SU-DHL-6 (cell line): ENCODE data around the gene MYLK.

Source experiments
- H2AFZ ChIP-seq: fragments of 200-600 bp; sonication (generic); 2 replicates; pipeline ENCODE4 v1.6.1; 2014; ENCODE audit warnings: low read depth, mild to moderate bottlenecking, moderate library complexity, mixed read lengths, antibody characterized with exemption, low read length; ENCODE audit not compliant: severe bottlenecking
- H3F3A ChIP-seq: fragments of 200-600 bp; shearing (Covaris generic); 2 replicates; pipeline ENCODE4 v1.6.0; 2016; ENCODE audit warnings: antibody characterized with exemption, mild to moderate bottlenecking; ENCODE audit not compliant: insufficient read depth
- H3K27ac ChIP-seq: fragments of 200-600 bp; sonication (generic); 2 replicates; pipeline ENCODE4 v1.5.1; 2016; ENCODE audit warnings: low read depth, mild to moderate bottlenecking, low read length, moderate library complexity, mixed read lengths
- H3K27me3 ChIP-seq: fragments of 200-600 bp; sonication (generic), shearing (Covaris generic); 2 replicates; pipeline ENCODE4 v1.6.0; 2014; ENCODE audit warnings: mild to moderate bottlenecking, low read length
- H3K36me3 ChIP-seq: fragments of 200-600 bp; sonication (generic); 2 replicates; pipeline ENCODE4 v1.6.1; 2014; ENCODE audit warnings: mild to moderate bottlenecking, low read length, mixed read lengths
- H3K4me2 ChIP-seq: fragments of 300-600, 200-600 bp; shearing (Covaris generic), sonication (generic); 2 replicates; pipeline ENCODE4 v1.6.0; 2014; ENCODE audit warnings: low read length, low read depth, mild to moderate bottlenecking; ENCODE audit not compliant: poor library complexity, severe bottlenecking
- H3K4me3 ChIP-seq: fragments of 200-600 bp; sonication (generic); 2 replicates; pipeline ENCODE4 v1.5.1; 2014; ENCODE audit warnings: antibody characterized with exemption, low read length, mild to moderate bottlenecking, mixed read lengths; ENCODE audit not compliant: insufficient read depth, poor library complexity, severe bottlenecking
- H3K79me2 ChIP-seq: fragments of 200-600 bp; sonication (generic); 2 replicates; pipeline ENCODE4 v1.6.1; 2014; ENCODE audit warnings: mild to moderate bottlenecking, low read length, moderate library complexity; ENCODE audit not compliant: insufficient read depth
- H3K9ac ChIP-seq: fragments of 200-600 bp; sonication (generic); 2 replicates; pipeline ENCODE4 v1.7.0; 2014; ENCODE audit warnings: mild to moderate bottlenecking, low read length
- H3K9me2 ChIP-seq: fragments of 200-600 bp; sonication (generic); replicated peaks from 2 replicates; pipeline ENCODE4 v1.6.1; 2014; ENCODE audit warnings: low read length; ENCODE audit not compliant: insufficient read depth
- H3K9me3 ChIP-seq: fragments of 200-600 bp; sonication (generic); 2 replicates; pipeline ENCODE4 v1.6.1; 2014; ENCODE audit warnings: low read length, mixed read lengths; ENCODE audit not compliant: insufficient read depth
- H4K20me1 ChIP-seq: fragments of 200-600 bp; sonication (generic); 2 replicates; pipeline ENCODE4 v1.6.1; 2014; ENCODE audit warnings: low read depth, mild to moderate bottlenecking, antibody characterized with exemption, low read length, moderate library complexity, mixed read lengths
- CTCF ChIP-seq: fragments of 200-600 bp; sonication (generic); IDR thresholded peaks from one replicate; pipeline ENCODE4 v1.5.1; 2017; ENCODE audit warnings: antibody characterized with exemption, mild to moderate bottlenecking, low read length, moderate library complexity; ENCODE audit not compliant: insufficient read depth, poor library complexity, severe bottlenecking
- EZH2phosphoT487 ChIP-seq: fragments of 200-600 bp; sonication (generic), shearing (Covaris generic); conservative IDR thresholded peaks from 2 replicates; pipeline ENCODE4 v1.6.1; 2018; ENCODE audit warnings: mild to moderate bottlenecking, antibody characterized with exemption, low read length, moderate library complexity, mixed read lengths

The MYLK gene

GRCh38 chr3:123832692-123833397, 51.3 kb downstream of the MYLK start:
- H3K79me2 ChIP-seq = no peaks in the 10 kb centered on the region
- H3F3A ChIP-seq = no peaks in the 10 kb centered on the region
- H3K9me3 ChIP-seq = 0 out of 2 replicates have a peak, but pooled peaks cover 4% of the 10 kb centered on the region
- TF ChIP-seq EZH2phosphoT487 (no peak), CTCF (no peak)
- H2AFZ ChIP-seq = no peak overlapping the region
- H3K4me2 ChIP-seq = no peak overlapping the region
- H3K9ac ChIP-seq = no peak overlapping the region
- H4K20me1 ChIP-seq = no peaks in the 10 kb centered on the region
- no peaks in the 10 kb centered on the region for H3K36me3 ChIP-seq
- no peaks in the 10 kb centered on the region for H3K9me2 ChIP-seq
- H3K27ac ChIP-seq = no peak overlapping the region
- H3K27me3 ChIP-seq = no peaks in the 10 kb centered on the region
- no peak overlapping the region for H3K4me3 ChIP-seq

- Histone ChIP-seq H3K27ac (no peak overlapping the region), H4K20me1 (no peaks in the 10 kb centered on the region), H3K9me2 (no peaks in the 10 kb centered on the region), H3F3A (no peaks in the 10 kb centered on the region), H2AFZ (no peak overlapping the region), H3K4me2 (no peak overlapping the region), H3K9ac (no peak overlapping the region), H3K79me2 (no peaks in the 10 kb centered on the region), H3K9me3 (peaks cover 14% of the 10 kb centered on the region; the same call in 1 of the 2 replicates), H3K36me3 (no peaks in the 10 kb centered on the region), H3K4me3 (no peak overlapping the region), H3K27me3 (no peaks in the 10 kb centered on the region)
- TF ChIP-seq CTCF (no peak), EZH2phosphoT487 (no peak)
These were observed 52.7 kb downstream of the MYLK start for GRCh38 chr3:123831420-123831819.

GRCh38 chr3:123821920-123822319, 62.2 kb downstream of the MYLK start:
- Histone ChIP-seq H2AFZ (no peak overlapping the region), H3K4me3 (no peak overlapping the region), H3F3A (no peaks in the 10 kb centered on the region)

More at GRCh38 chr3:123821920-123822319, 62.2 kb downstream of the MYLK start:
- Histone ChIP-seq H3K9ac (no peak overlapping the region), H3K9me2 (no peaks in the 10 kb centered on the region), H3K36me3 (no peaks in the 10 kb centered on the region), H3K4me2 (no peak overlapping the region), H3K27me3 (no peaks in the 10 kb centered on the region), H3K27ac (no peak overlapping the region), H4K20me1 (no peaks in the 10 kb centered on the region), H3K9me3 (peaks cover 10% of the 10 kb centered on the region; the same call in 1 of the 2 replicates), H3K79me2 (no peaks in the 10 kb centered on the region)
- no peak for TF ChIP-seq EZH2phosphoT487
- no peak for TF ChIP-seq CTCF
